Left ventricle myocardium inferior (tissue), 1 donor: Measurements from ENCODE around the gene ADAMTS2. TPM values are rescaled to one million over a fixed set of nuclear protein-coding genes. Genes with fewer than 3 reads are reported as not detected.

Experiments
- DNase-seq: peaks from one replicate; pipeline ENCODE4 v3.0.0-alpha.2; 2020
- H3K27ac ChIP-seq: fragments of 200-600 bp; replicated peaks from 2 replicates; pipeline ENCODE4 v1.8.0; 2021
- H3K27me3 ChIP-seq: fragments of 200-600 bp; 2 replicates; pipeline ENCODE4 v1.8.0; 2021; ENCODE audit warnings: low read depth
- H3K36me3 ChIP-seq: fragments of 200-600 bp; 2 replicates; pipeline ENCODE4 v1.8.0; 2021
- H3K4me1 ChIP-seq: fragments of 200-600 bp; 2 replicates; pipeline ENCODE4 v1.8.0; 2021
- H3K4me3 ChIP-seq: fragments of 200-600 bp; 2 replicates; pipeline ENCODE4 v1.8.0; 2021; ENCODE audit warnings: mild to moderate bottlenecking, moderate library complexity
- H3K9me3 ChIP-seq: fragments of 200-600 bp; replicated peaks from 2 replicates; pipeline ENCODE4 v1.8.0; 2021
- intact Hi-C: fragments of 100-400 bp; cut with micrococcal nuclease; formaldehyde crosslinking; loops from one replicate; pipeline ENCODE4 v1.11.0; 2022
- total RNA-seq: library from RNA; stranded (reverse); fragmentation: NEBNext Ultra II Directional; extraction: Animal tissue kit (Norgen Biotek cat#: 25700); gene quantifications from one replicate; pipeline ENCODE4 v1.2.1, GENCODE V29; 2021
- TF ChIP-seq, protein P1 (sequence below): fragments of 200-600 bp; IDR thresholded peaks from 2 replicates; pipeline ENCODE4 v1.8.0; 2021; ENCODE audit warnings: antibody characterized with exemption, mild to moderate bottlenecking, borderline replicate concordance
- donor health status: DM: no; HTN: yes; CAD: no; lungs with severe emphysema.

The ADAMTS2 gene
- total RNA-seq, 1 donor from 2014 or later, result 4.6 TPM

DNA sequence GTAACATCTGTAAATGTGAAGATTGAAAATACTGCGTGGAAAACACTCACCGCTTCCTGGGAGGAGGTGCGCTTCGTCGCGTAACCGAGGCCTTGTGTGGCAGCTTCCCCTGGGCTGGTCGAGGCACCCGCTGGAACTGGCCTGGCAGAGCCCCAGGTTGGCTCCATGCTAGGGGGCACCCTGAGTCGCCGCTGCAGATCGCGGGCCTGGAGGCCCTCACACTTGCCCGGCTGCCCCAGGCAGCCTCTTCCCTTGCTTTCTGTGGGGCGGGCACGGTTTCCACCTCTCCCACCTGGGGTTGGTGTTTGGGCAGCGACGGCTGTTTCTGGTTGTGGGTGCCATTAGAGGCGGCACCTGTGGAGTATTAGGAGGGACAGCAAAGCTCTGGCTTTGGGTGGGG, 284.2 kb downstream of the ADAMTS2 start:
- H3K4me1 ChIP-seq, result peaks cover 27% of the 10 kb centered on the region
- peak overlapping the region; percentile 88 for H3K27ac ChIP-seq
- no peak for DNase-seq
- H3K27me3 ChIP-seq, result no peaks in the 10 kb centered on the region
- TF ChIP-seq, protein P1, sequence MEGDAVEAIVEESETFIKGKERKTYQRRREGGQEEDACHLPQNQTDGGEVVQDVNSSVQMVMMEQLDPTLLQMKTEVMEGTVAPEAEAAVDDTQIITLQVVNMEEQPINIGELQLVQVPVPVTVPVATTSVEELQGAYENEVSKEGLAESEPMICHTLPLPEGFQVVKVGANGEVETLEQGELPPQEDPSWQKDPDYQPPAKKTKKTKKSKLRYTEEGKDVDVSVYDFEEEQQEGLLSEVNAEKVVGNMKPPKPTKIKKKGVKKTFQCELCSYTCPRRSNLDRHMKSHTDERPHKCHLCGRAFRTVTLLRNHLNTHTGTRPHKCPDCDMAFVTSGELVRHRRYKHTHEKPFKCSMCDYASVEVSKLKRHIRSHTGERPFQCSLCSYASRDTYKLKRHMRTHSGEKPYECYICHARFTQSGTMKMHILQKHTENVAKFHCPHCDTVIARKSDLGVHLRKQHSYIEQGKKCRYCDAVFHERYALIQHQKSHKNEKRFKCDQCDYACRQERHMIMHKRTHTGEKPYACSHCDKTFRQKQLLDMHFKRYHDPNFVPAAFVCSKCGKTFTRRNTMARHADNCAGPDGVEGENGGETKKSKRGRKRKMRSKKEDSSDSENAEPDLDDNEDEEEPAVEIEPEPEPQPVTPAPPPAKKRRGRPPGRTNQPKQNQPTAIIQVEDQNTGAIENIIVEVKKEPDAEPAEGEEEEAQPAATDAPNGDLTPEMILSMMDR, result no peak
- H3K9me3 ChIP-seq, result peaks cover 24% of the 10 kb centered on the region
- H3K4me3 ChIP-seq, result peak overlapping the region; percentile 84
- intact Hi-C loops, result loop anchor here (5.0 kb wide), 1 partner anchor 329 kb away; the partner anchor contains the start of gene ZNF354A
- H3K36me3 ChIP-seq, result peaks cover 37% of the 10 kb centered on the region

Other genes with a start within 250 kb of the ADAMTS2 start
- 21.5 TPM for gene RUFY1, start 205.1 kb upstream of the ADAMTS2 start, total RNA-seq